ENCODE measurements around the gene SCAMP4. TPM values are rescaled to one million over a fixed set of nuclear protein-coding genes. Genes with fewer than 3 reads are reported as not detected.

The SCAMP4 gene
- total and polyA plus RNA-seq, 2 experiments from 2014 or later = 39.4 to 106 TPM

GRCh38 chr19:1908364-1908678 is 3.1 kb downstream of the SCAMP4 start:
- Histone ChIP-seq H3K36me3 (ENCODE audit: insufficient read depth) (no peaks in the 10 kb centered on the region), H3K27ac (ENCODE audit: low read depth) (no peak overlapping the region), H3K79me2 (replicated peaks; ENCODE audit: insufficient read depth) (peaks cover 74% of the 10 kb centered on the region), H3K27me3 (ENCODE audit: insufficient read depth) (no peaks in the 10 kb centered on the region), H3F3A (replicated peaks; ENCODE audit: low read depth) (peaks cover 20% of the 10 kb centered on the region), H3K4me2 (no peak overlapping the region), H3K4me1 (ENCODE audit: insufficient read depth) (peaks cover 12% of the 10 kb centered on the region), H2AFZ (no peak overlapping the region), H4K20me1 (replicated peaks; ENCODE audit: insufficient read depth) (peaks cover 7% of the 10 kb centered on the region), H3K4me3 (no peak overlapping the region), H3K9me2 (ENCODE audit: insufficient read depth) (no peaks in the 10 kb centered on the region)
- H3K4me3 Mint-ChIP-seq = no peak overlapping the region
- no peak for DNase-seq (ENCODE audit: low spot score)
- no peak overlapping the region for H3K27ac Mint-ChIP-seq
- peaks cover 19% of the 10 kb centered on the region for H3K27me3 Mint-ChIP-seq (ENCODE audit: insufficient read depth, low read depth, poor library complexity)
- ATAC-seq = no peak
- H3K4me1 Mint-ChIP-seq = peaks cover 17% of the 10 kb centered on the region
- peaks cover 4% of the 10 kb centered on the region; the same call in 1 of the 3 replicates for H3K9me3 Mint-ChIP-seq
- TF ChIP-seq EZH2 (IDR thresholded peaks at IDR 0.05; ENCODE audit: low read depth, unreplicated experiment) (no peak), NANOG (IDR thresholded peaks at IDR 0.05; ENCODE audit: borderline replicate concordance) (no peak), ZNF114 (CRISPR knock-in tag; IDR thresholded peaks at IDR 0.05) (no peak), EZH2phosphoT487 (IDR thresholded peaks at IDR 0.05; ENCODE audit: unreplicated experiment) (no peak), STAT1 (IDR thresholded peaks at IDR 0.05; ENCODE audit: unreplicated experiment) (no peak), JUNB (IDR thresholded peaks at IDR 0.05; ENCODE audit: unreplicated experiment) (no peak), ZNF331 (CRISPR knock-in tag; IDR thresholded peaks at IDR 0.05; ENCODE audit: low read depth) (no peak), ZNF462 (CRISPR knock-in tag; IDR thresholded peaks at IDR 0.05) (no peak), REST (IDR thresholded peaks at IDR 0.05; ENCODE audit: unreplicated experiment) (no peak), CREB1 (CRISPR knock-in tag; IDR thresholded peaks at IDR 0.05; ENCODE audit: low read depth) (no peak), ETS1 (IDR thresholded peaks at IDR 0.05) (no peak), POLR2AphosphoS5 (IDR thresholded peaks at IDR 0.05; ENCODE audit: low read depth) (no peak), CTCF (conservative IDR thresholded peaks at IDR 0.05; ENCODE audit: low read depth in 2 of 2) (no peak)
- H3K36me3 Mint-ChIP-seq (ENCODE audit: low read depth) = peaks cover 16% of the 10 kb centered on the region

Data from GM23338 (cell line).